IMR-90 (cell line): ENCODE data around the gene TRAPPC12. TPM values are rescaled to one million over a fixed set of nuclear protein-coding genes. Genes with fewer than 3 reads are reported as not detected.

Source experiments
- ATAC-seq: fragments of 200-7000 bp; cut with Tn5 transposase; 2 replicates; pipeline ENCODE4 v1.9.1; 2020; ENCODE audit warnings: low read depth, mild to moderate bottlenecking, moderate library complexity
- BruUV-seq: library from RNA; stranded (reverse); fragments of 400-500 nt; replicated peaks from 2 replicates; lab custom pipeline; 2021; lab: Mats Ljungman, UMichigan
- CTCF ChIA-PET: fragments of 300-600 bp; formaldehyde crosslinking; extraction: SDS; loops from one replicate; lab custom pipeline; 2021; ENCODE audit warnings: antibody characterized with exemption; lab: Yijun Ruan, JAX
- POLR2A ChIA-PET: fragments of 300-600 bp; sonication (Branson Sonifier 250); formaldehyde crosslinking; loops from one replicate; lab custom pipeline; 2022; ENCODE audit warnings: antibody characterized with exemption; ENCODE audit not compliant: unreplicated experiment; lab: Charles Lee
- DNase-seq: peaks from one replicate; pipeline ENCODE4 v3.0.0; 2013
- H2AFZ ChIP-seq: replicated peaks from 2 replicates; pipeline ENCODE3; 2013; ENCODE audit warnings: low read length, mild to moderate bottlenecking; ENCODE audit not compliant: poor library complexity
- H2AK5ac ChIP-seq: 2 replicates; pipeline ENCODE4 v1.6.1; 2013; ENCODE audit warnings: low read depth, low read length, inconsistent platforms
- H2AK9ac ChIP-seq: replicated peaks from 2 replicates; pipeline ENCODE3; 2013; ENCODE audit warnings: mild to moderate bottlenecking, low read depth, low read length, moderate library complexity; ENCODE audit not compliant: poor library complexity
- H2BK120ac ChIP-seq: 2 replicates; pipeline ENCODE4 v1.6.1; 2013; ENCODE audit warnings: low read depth, low read length, inconsistent platforms
- H2BK15ac ChIP-seq: 3 replicates; pipeline ENCODE4 v1.6.1; 2013; ENCODE audit warnings: low read depth, low read length, inconsistent platforms
- H2BK20ac ChIP-seq: 2 replicates; pipeline ENCODE4 v1.6.1; 2013; ENCODE audit warnings: low read depth, mild to moderate bottlenecking, inconsistent platforms, low read length, moderate library complexity
- H2BK5ac ChIP-seq: 2 replicates; pipeline ENCODE4 v1.6.1; 2013; ENCODE audit warnings: mild to moderate bottlenecking, low read depth, low read length, inconsistent platforms; ENCODE audit not compliant: poor library complexity, severe bottlenecking
- H3K14ac ChIP-seq: replicated peaks from 2 replicates; pipeline ENCODE4 v1.6.1; 2013; ENCODE audit warnings: low read depth, low read length, inconsistent platforms
- H3K18ac ChIP-seq: 2 replicates; pipeline ENCODE4 v1.6.1; 2013; ENCODE audit warnings: low read depth, low read length, control low read depth
- H3K23ac ChIP-seq: 2 replicates; pipeline ENCODE4 v1.6.1; 2013; ENCODE audit warnings: low read depth, low read length, inconsistent platforms
- H3K27ac ChIP-seq: 2 replicates; pipeline ENCODE4 v1.5.1; 2013; ENCODE audit warnings: mild to moderate bottlenecking, control low read depth, low read length; ENCODE audit not compliant: insufficient read depth
- H3K27me3 ChIP-seq: 2 replicates; pipeline ENCODE4 v1.6.1; 2013; ENCODE audit warnings: low read length; ENCODE audit not compliant: control insufficient read depth, insufficient read depth
- H3K36me3 ChIP-seq: 2 replicates; pipeline ENCODE4 v1.6.1; 2013; ENCODE audit warnings: low read length, mixed read lengths; ENCODE audit not compliant: control insufficient read depth, insufficient read depth
- H3K4ac ChIP-seq: 2 replicates; pipeline ENCODE4 v1.6.1; 2013; ENCODE audit warnings: low read depth, low read length, inconsistent platforms
- H3K4me1 ChIP-seq: 2 replicates; pipeline ENCODE4 v1.6.1; 2013; ENCODE audit warnings: low read length, mixed read lengths; ENCODE audit not compliant: control insufficient read depth, insufficient read depth
- H3K4me2 ChIP-seq: 2 replicates; pipeline ENCODE4 v1.6.1; 2013; ENCODE audit warnings: low read depth, mild to moderate bottlenecking, control low read depth, low read length, moderate library complexity
- H3K4me3 ChIP-seq: 2 replicates; pipeline ENCODE4 v1.5.1; 2013; ENCODE audit warnings: low read depth, mild to moderate bottlenecking, control low read depth, low read length, moderate library complexity; ENCODE audit not compliant: insufficient read depth
- H3K56ac ChIP-seq: 2 replicates; pipeline ENCODE4 v1.6.1; 2013; ENCODE audit warnings: low read length, inconsistent platforms; ENCODE audit not compliant: insufficient read depth; ENCODE audit errors: extremely low read depth
- H3K79me1 ChIP-seq, 2 experiments: 2 replicates each; pipeline ENCODE4 v1.6.1; 2013; ENCODE audit warnings: low read length in 2 of 2, inconsistent platforms in 1 of 2, low read depth in 1 of 2
- H3K9ac ChIP-seq: 2 replicates; pipeline ENCODE4 v1.6.1; 2013; ENCODE audit warnings: low read depth, low read length, control low read depth
- H3K9me1 ChIP-seq: 2 replicates; pipeline ENCODE4 v1.6.1; 2013; ENCODE audit warnings: low read length, inconsistent platforms; ENCODE audit not compliant: insufficient read depth
- H3K9me3 ChIP-seq: 2 replicates; pipeline ENCODE4 v1.6.1; 2013; ENCODE audit warnings: low read length; ENCODE audit not compliant: control insufficient read depth, insufficient read depth
- H4K20me1 ChIP-seq: 2 replicates; pipeline ENCODE4 v1.6.1; 2013; ENCODE audit warnings: low read length, inconsistent platforms; ENCODE audit not compliant: insufficient read depth
- H4K5ac ChIP-seq: 2 replicates; pipeline ENCODE4 v1.6.1; 2013; ENCODE audit warnings: mild to moderate bottlenecking, low read depth, low read length, control low read depth
- H4K8ac ChIP-seq, 2 experiments: 2 replicates each; pipeline ENCODE4 v1.6.1; 2013; ENCODE audit warnings: low read depth in 2 of 2, low read length in 2 of 2, control low read depth in 1 of 2, inconsistent platforms in 1 of 2
- H4K91ac ChIP-seq: 2 replicates; pipeline ENCODE4 v1.6.1; 2013; ENCODE audit warnings: low read depth, low read length, inconsistent platforms; ENCODE audit not compliant: insufficient read depth
- MAFK ChIP-seq: IDR thresholded peaks from 2 replicates; pipeline ENCODE4 v1.6.1; 2012; ENCODE audit warnings: low read depth, low read length, improper control_type of control experiment
- MAZ ChIP-seq: IDR thresholded peaks from 2 replicates; pipeline ENCODE4 v1.6.1; 2012; ENCODE audit warnings: low read depth, mild to moderate bottlenecking, low read length, improper control_type of control experiment, moderate library complexity, borderline replicate concordance
- MXI1 ChIP-seq: IDR thresholded peaks from 2 replicates; pipeline ENCODE4 v1.6.1; 2012; ENCODE audit warnings: low read depth, mild to moderate bottlenecking, low read length, moderate library complexity, borderline replicate concordance
- NFE2L2 ChIP-seq: fragments of 150-350 bp; IDR thresholded peaks from 2 replicates; pipeline ENCODE4 v1.6.1; 2016; ENCODE audit warnings: low read depth, mild to moderate bottlenecking, low read length
- RFX5 ChIP-seq: IDR thresholded peaks from 2 replicates; pipeline ENCODE4 v1.8.0; 2012; ENCODE audit warnings: low read depth, mild to moderate bottlenecking, low read length, moderate library complexity
- WGBS, 2 experiments: methylation state at CpG; one replicate each; pipeline versions ENCODE4 v1.1.5 to v1.1.7; 2013; ENCODE audit warnings: missing lambda C conversion rate in 2 of 2; ENCODE audit not compliant: insufficient read length in 1 of 2; ENCODE audit errors: extremely low coverage in 2 of 2; 5-methylcytosine and 5-hydroxymethylcytosine counted together
- dilution Hi-C: fragments of 300-500 bp; cut with HindIII; formaldehyde crosslinking; loops from one replicate; pipeline ENCODE4 v1.14.3; 2018; ENCODE audit warnings: low sequenced_read_pairs; ENCODE audit not compliant: unreplicated experiment
- in situ Hi-C: fragments of 300-500 bp; cut with MboI; formaldehyde crosslinking; loops from 3 replicates; pipeline ENCODE4 v1.14.3; 2019; ENCODE audit warnings: low sequenced_read_pairs, inconsistent platforms, mixed read lengths
- intact Hi-C: fragments of 100-400 bp; cut with micrococcal nuclease; formaldehyde crosslinking; loops from 2 replicates; pipeline ENCODE4 v1.10.0; 2022
- polyA plus RNA-seq, 3 experiments: library from polyadenylated mRNA; depleted of rRNA; stranded (reverse); fragments of >200 nt; gene quantifications; 2 replicates each; pipeline ENCODE4 v1.2.3, GENCODE V29; 2012; ENCODE audit warnings: low replicate concordance in 1 of 3
- total RNA-seq: library from RNA; depleted of rRNA; stranded (reverse); fragments of >200 nt; gene quantifications from 2 replicates; pipeline ENCODE4 v1.2.3, GENCODE V29; 2012
- TF ChIP-seq, protein P1 (sequence below): conservative IDR thresholded peaks from 2 replicates; pipeline ENCODE4 v1.5.1; 2012; ENCODE audit warnings: mild to moderate bottlenecking, low read depth, low read length, improper control_type of control experiment

TRAPPC12 gene
- total and polyA plus RNA-seq, 2 of the 4 experiments (the other 2 are of a cell fraction) = 25.8 to 69.9 TPM

DNA sequence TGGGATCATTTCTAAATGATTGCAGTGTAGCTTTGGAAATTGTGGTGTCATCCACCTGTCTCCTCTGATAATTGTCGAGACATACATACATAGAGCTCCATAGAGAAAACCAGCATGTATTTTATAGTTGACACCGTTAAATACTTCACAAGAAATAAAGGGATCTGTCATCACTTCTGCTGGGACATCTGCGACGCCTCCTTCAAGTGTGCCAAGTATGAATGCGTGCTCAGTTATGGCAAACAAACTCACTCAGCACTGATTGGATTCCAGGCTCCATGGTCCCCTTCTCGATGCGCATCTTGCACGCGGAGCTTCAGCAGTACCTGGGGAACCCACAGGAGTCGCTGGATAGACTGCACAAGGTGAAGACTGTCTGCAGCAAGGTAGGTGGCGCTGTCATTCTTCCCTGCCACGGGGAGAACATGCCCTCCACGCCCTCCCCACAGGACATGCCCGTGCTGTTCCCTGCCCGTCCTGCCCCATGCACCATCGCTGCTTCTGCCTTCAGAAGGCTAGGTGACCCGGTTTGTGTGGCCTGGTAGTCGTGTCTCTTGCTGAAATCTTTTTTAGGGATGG lies 64.1 kb downstream of the TRAPPC12 start:
- H3K36me3 ChIP-seq = peaks cover 35% of the 10 kb centered on the region
- no peak overlapping the region for H3K23ac ChIP-seq
- DNase-seq (no peak), ATAC-seq (no peak)
- TF ChIP-seq RFX5 = no peak
- no peak for TF ChIP-seq MAFK
- TF ChIP-seq NFE2L2 = no peak
- TF ChIP-seq, protein P1, sequence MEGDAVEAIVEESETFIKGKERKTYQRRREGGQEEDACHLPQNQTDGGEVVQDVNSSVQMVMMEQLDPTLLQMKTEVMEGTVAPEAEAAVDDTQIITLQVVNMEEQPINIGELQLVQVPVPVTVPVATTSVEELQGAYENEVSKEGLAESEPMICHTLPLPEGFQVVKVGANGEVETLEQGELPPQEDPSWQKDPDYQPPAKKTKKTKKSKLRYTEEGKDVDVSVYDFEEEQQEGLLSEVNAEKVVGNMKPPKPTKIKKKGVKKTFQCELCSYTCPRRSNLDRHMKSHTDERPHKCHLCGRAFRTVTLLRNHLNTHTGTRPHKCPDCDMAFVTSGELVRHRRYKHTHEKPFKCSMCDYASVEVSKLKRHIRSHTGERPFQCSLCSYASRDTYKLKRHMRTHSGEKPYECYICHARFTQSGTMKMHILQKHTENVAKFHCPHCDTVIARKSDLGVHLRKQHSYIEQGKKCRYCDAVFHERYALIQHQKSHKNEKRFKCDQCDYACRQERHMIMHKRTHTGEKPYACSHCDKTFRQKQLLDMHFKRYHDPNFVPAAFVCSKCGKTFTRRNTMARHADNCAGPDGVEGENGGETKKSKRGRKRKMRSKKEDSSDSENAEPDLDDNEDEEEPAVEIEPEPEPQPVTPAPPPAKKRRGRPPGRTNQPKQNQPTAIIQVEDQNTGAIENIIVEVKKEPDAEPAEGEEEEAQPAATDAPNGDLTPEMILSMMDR = no peak
- no peak for TF ChIP-seq MXI1
- no peak for TF ChIP-seq MAZ
- in situ Hi-C loops = no loop called here
- no peak overlapping the region for H2AK5ac ChIP-seq
- intact Hi-C loops = no loop called here
- no peak overlapping the region for H2BK20ac ChIP-seq
- no peak overlapping the region for H2AK9ac ChIP-seq
- ChIA-PET POLR2A (no interaction called here), CTCF (interaction anchor here (1.9 kb wide), 1 partner anchor 20 kb away, joined by 8 read pairs; no protein-coding TSS in a partner anchor)
- no peak overlapping the region for H4K5ac ChIP-seq
- H2BK5ac ChIP-seq = no peak overlapping the region
- H3K79me1 ChIP-seq = peaks cover 5 to 10% of the 10 kb centered on the region in 2 experiments; a peak in 3 of 4 replicates
- H3K18ac ChIP-seq = no peak overlapping the region
- H3K9me1 ChIP-seq = peaks cover 3% of the 10 kb centered on the region; the same call in 1 of the 2 replicates
- H4K20me1 ChIP-seq = no peaks in the 10 kb centered on the region
- H2BK120ac ChIP-seq = no peak overlapping the region
- dilution Hi-C loops = no loop called here
- no peak overlapping the region for H3K27ac ChIP-seq
- no peak overlapping the region for H3K4me2 ChIP-seq
- H3K56ac ChIP-seq = no peak overlapping the region
- 96% methylated on average over 4 of the region's 18 CpGs; no CpG with 5 or more reads in 1 of the 2 experiments for WGBS, 2 experiments
- H4K91ac ChIP-seq = no peak overlapping the region
- H3K4ac ChIP-seq = no peak overlapping the region
- no peak overlapping the region for H2BK15ac ChIP-seq
- H3K9me3 ChIP-seq = peaks cover 4% of the 10 kb centered on the region; the same call in 1 of the 2 replicates
- no peak overlapping the region for H3K9ac ChIP-seq
- H3K4me1 ChIP-seq = 0 out of 2 replicates have a peak, but pooled peaks cover 2% of the 10 kb centered on the region
- no peak overlapping the region for H4K8ac ChIP-seq
- no peak overlapping the region for H2AFZ ChIP-seq
- H3K14ac ChIP-seq = no peak overlapping the region
- no TSS peak for BruUV-seq
- no peak overlapping the region for H3K4me3 ChIP-seq
- H3K27me3 ChIP-seq = no peaks in the 10 kb centered on the region
